Lower leg skin (tissue), 3 donors: ENCODE measurements around the gene DAGLA.

Experiments
- POLR2A ChIP-seq, 2 donors: fragments of 450-650 bp; IDR thresholded peaks; one replicate each; pipeline ENCODE4 v1.6.1; 2016 to 2017; ENCODE audit warnings: antibody characterized with exemption in 2 of 2, mild to moderate bottlenecking in 1 of 2, moderate library complexity in 1 of 2
- TF ChIP-seq, protein P1 (sequence below), 3 donors: fragments of 450-650 bp; IDR thresholded peaks; one replicate each; pipeline ENCODE4 v1.5.1; 2016; ENCODE audit warnings: antibody characterized with exemption in 3 of 3, mild to moderate bottlenecking in 3 of 3, moderate library complexity in 2 of 3

GRCh38 chr11:61773809-61774208 is 93.6 kb downstream of the DAGLA start:
- TF ChIP-seq, protein P1, sequence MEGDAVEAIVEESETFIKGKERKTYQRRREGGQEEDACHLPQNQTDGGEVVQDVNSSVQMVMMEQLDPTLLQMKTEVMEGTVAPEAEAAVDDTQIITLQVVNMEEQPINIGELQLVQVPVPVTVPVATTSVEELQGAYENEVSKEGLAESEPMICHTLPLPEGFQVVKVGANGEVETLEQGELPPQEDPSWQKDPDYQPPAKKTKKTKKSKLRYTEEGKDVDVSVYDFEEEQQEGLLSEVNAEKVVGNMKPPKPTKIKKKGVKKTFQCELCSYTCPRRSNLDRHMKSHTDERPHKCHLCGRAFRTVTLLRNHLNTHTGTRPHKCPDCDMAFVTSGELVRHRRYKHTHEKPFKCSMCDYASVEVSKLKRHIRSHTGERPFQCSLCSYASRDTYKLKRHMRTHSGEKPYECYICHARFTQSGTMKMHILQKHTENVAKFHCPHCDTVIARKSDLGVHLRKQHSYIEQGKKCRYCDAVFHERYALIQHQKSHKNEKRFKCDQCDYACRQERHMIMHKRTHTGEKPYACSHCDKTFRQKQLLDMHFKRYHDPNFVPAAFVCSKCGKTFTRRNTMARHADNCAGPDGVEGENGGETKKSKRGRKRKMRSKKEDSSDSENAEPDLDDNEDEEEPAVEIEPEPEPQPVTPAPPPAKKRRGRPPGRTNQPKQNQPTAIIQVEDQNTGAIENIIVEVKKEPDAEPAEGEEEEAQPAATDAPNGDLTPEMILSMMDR (IDR thresholded peaks at IDR 0.05) = no peak
- TF ChIP-seq POLR2A (IDR thresholded peaks at IDR 0.05) = no peak
